K562 (cell line): ENCODE measurements around the gene MYO3A. TPM values are rescaled to one million over a fixed set of nuclear protein-coding genes. Genes with fewer than 3 reads are reported as not detected.

Source experiments
- ATAC-seq: fragments of 200-7000 bp; cut with Tn5 transposase; 3 replicates; pipeline ENCODE4 v1.9.1; 2020; ENCODE audit warnings: moderate library complexity
- BruUV-seq: library from RNA; stranded (reverse); fragments of 400-500 nt; replicated peaks from 2 replicates; lab custom pipeline; 2021; lab: Mats Ljungman, UMichigan
- CTCF ChIA-PET: fragments of 300-600 bp; formaldehyde crosslinking; extraction: SDS; loops from one replicate; lab custom pipeline; 2021; ENCODE audit warnings: low intra/inter-chr PET ratio; lab: Yijun Ruan, JAX
- POLR2A ChIA-PET: fragments of 300-600, 350-650 bp; sonication (Branson Sonifier 250); formaldehyde crosslinking; extraction: SDS; loops from one replicate; lab custom pipeline; 2021; ENCODE audit warnings: antibody characterized with exemption, inconsistent platforms; lab: Yijun Ruan, JAX
- DNase-seq, 4 experiments: peaks; one replicate each; pipeline versions ENCODE4 v3.0.0 to v3.0.0-alpha.2; 2011 to 2018; ENCODE audit warnings: low spot score in 3 of 4, mixed read lengths in 3 of 4; ENCODE audit errors: extremely low read depth in 1 of 4
- FAIRE-seq: peaks from 2 replicates; lab custom pipeline; 2011; peaks lifted over from hg19 to GRCh38; lab: Jason Lieb, UNC
- H2AFZ ChIP-seq: 2 replicates; pipeline ENCODE4 v1.6.0; 2011; ENCODE audit warnings: low read depth, low read length, control low read depth, inconsistent platforms
- H3K27ac ChIP-seq: fragments of 200-600 bp; 3 replicates; pipeline ENCODE4 v1.8.0; 2011; ENCODE audit warnings: low read depth, mild to moderate bottlenecking, control low read depth, inconsistent platforms, low read length, moderate library complexity, mixed read lengths; ENCODE audit errors: extremely low read depth
- H3K27me3 ChIP-seq, 2 experiments: fragments of 300-600 bp in 1 of 2; 2 replicates in 1 of 2; 3 replicates in 1 of 2; pipeline versions ENCODE4 v1.6.0 to v1.8.0; 2011; ENCODE audit warnings: inconsistent platforms in 2 of 2, low read length in 2 of 2, mild to moderate bottlenecking in 1 of 2, mixed read lengths in 1 of 2, moderate library complexity in 1 of 2; ENCODE audit not compliant: control insufficient read depth in 2 of 2, insufficient read depth in 2 of 2
- H3K36me3 ChIP-seq: fragments of 300-600 bp; 3 replicates; pipeline ENCODE4 v1.8.0; 2011; ENCODE audit warnings: mild to moderate bottlenecking, low read length, inconsistent platforms; ENCODE audit not compliant: control insufficient read depth, insufficient read depth
- H3K4me1 ChIP-seq, 2 experiments: fragments of 200-600 bp in 1 of 2; replicated peaks in 1 of 2; 2 replicates in 1 of 2; 3 replicates in 1 of 2; pipeline versions ENCODE4 v1.5.1 to v1.8.0; 2011; ENCODE audit warnings: inconsistent platforms in 2 of 2, low read length in 2 of 2, mild to moderate bottlenecking in 1 of 2, mixed read lengths in 1 of 2, moderate library complexity in 1 of 2; ENCODE audit not compliant: control insufficient read depth in 2 of 2, insufficient read depth in 2 of 2
- H3K4me2 ChIP-seq: 2 replicates; pipeline ENCODE4 v1.6.1; 2011; ENCODE audit warnings: low read length, control low read depth, inconsistent platforms, mixed read lengths; ENCODE audit not compliant: insufficient read depth
- H3K4me3 ChIP-seq: fragments of 200-600 bp; sonication (generic), shearing (Covaris generic); 2 replicates; pipeline ENCODE4 v1.5.1; 2016; ENCODE audit warnings: control low read depth, inconsistent platforms
- H3K79me2 ChIP-seq: fragments of 200-600 bp; 3 replicates; pipeline ENCODE4 v1.8.0; 2011; ENCODE audit warnings: low read length, inconsistent platforms; ENCODE audit not compliant: control insufficient read depth, insufficient read depth
- H3K9ac ChIP-seq, 2 experiments: 2 replicates each; pipeline versions ENCODE4 v1.6.0 to v1.6.1; 2011; ENCODE audit warnings: low read depth in 2 of 2, low read length in 2 of 2, control low read depth in 1 of 2, inconsistent platforms in 1 of 2, mild to moderate bottlenecking in 1 of 2, mixed read lengths in 1 of 2; ENCODE audit not compliant: insufficient read depth in 1 of 2
- H3K9me1 ChIP-seq: one replicate; pipeline ENCODE4 v1.6.0; 2011; ENCODE audit warnings: inconsistent platforms, mild to moderate bottlenecking, low read length, moderate library complexity; ENCODE audit not compliant: control insufficient read depth, insufficient read depth
- H3K9me3 ChIP-seq: replicated peaks from 2 replicates; pipeline ENCODE4 v1.5.1; 2011; ENCODE audit warnings: low read depth, low read length, inconsistent platforms; ENCODE audit not compliant: control insufficient read depth, insufficient read depth
- H4K20me1 ChIP-seq: replicated peaks from 2 replicates; pipeline ENCODE4 v1.6.1; 2011; ENCODE audit warnings: low read length, inconsistent platforms, mixed read lengths; ENCODE audit not compliant: control insufficient read depth, insufficient read depth
- EP400 ChIP-seq: fragments of 450-650 bp; IDR thresholded peaks from 2 replicates; pipeline ENCODE4 v1.6.1; 2017; ENCODE audit warnings: antibody characterized with exemption, mild to moderate bottlenecking, moderate library complexity
- FIP1L1 ChIP-seq: fragments of 200-400 bp; formaldehyde crosslinking; IDR thresholded peaks from 2 replicates; pipeline ENCODE4 v1.6.1; 2018; ENCODE audit warnings: mild to moderate bottlenecking, low read depth, low read length; ENCODE audit not compliant: poor library complexity, severe bottlenecking
- MYC ChIP-seq, 2 experiments: fragments of 250-450 bp in 1 of 2; sonication (Bioruptor Pico) in 1 of 2; IDR thresholded peaks; 2 replicates each; pipeline versions ENCODE4 v1.5.1 to v1.6.1; 2012 to 2021; ENCODE audit warnings: low read depth in 2 of 2, borderline replicate concordance in 1 of 2, improper control_type of control experiment in 1 of 2, low read length in 1 of 2, mild to moderate bottlenecking in 1 of 2, moderate library complexity in 1 of 2
- PURB ChIP-seq: sonication (generic); formaldehyde crosslinking; IDR thresholded peaks from 2 replicates; pipeline ENCODE4 v1.9.0; 2021; ENCODE audit warnings: low read depth, mild to moderate bottlenecking, missing genetic modification reagents
- SNAPC5 ChIP-seq: fragments of 250-450 bp; sonication (Bioruptor Pico); IDR thresholded peaks from 2 replicates; pipeline ENCODE4 v1.8.0; 2021; ENCODE audit warnings: moderate library complexity, mild to moderate bottlenecking, inconsistent platforms
- SUPT5H ChIP-seq: fragments of 450-650 bp; IDR thresholded peaks from 2 replicates; pipeline ENCODE4 v1.6.1; 2016
- ZBTB11 ChIP-seq, 3 experiments: fragments of 200-800 bp in 1 of 3; fragments of 250-450 bp in 1 of 3; fragments of 450-650 bp in 1 of 3; sonication (Bioruptor Pico) in 1 of 3; sonication (Bioruptor generic) in 1 of 3; formaldehyde crosslinking in 1 of 3; IDR thresholded peaks; 2 replicates each; pipeline versions ENCODE4 v1.6.1 to v1.8.0; 2016 to 2022; ENCODE audit warnings: mild to moderate bottlenecking in 2 of 3, missing genetic modification characterization in 2 of 3, missing compliant biosample characterization in 1 of 3, moderate library complexity in 1 of 3
- ZNF174 ChIP-seq: fragments of 250-450 bp; sonication (Bioruptor Pico); IDR thresholded peaks from 2 replicates; pipeline ENCODE4 v1.4.0; 2020; ENCODE audit warnings: mild to moderate bottlenecking
- ZNF253 ChIP-seq: fragments of 250-450 bp; sonication (Bioruptor Pico); conservative IDR thresholded peaks from 2 replicates; pipeline ENCODE4 v1.6.1; 2021; ENCODE audit warnings: mild to moderate bottlenecking
- ZNF589 ChIP-seq: fragments of 200-800 bp; sonication (Bioruptor generic); IDR thresholded peaks from 2 replicates; pipeline ENCODE4 v1.6.1; 2016; ENCODE audit warnings: low read depth, missing genetic modification characterization, missing compliant biosample characterization
- WGBS: fragments of 100-300 bp; shearing (Covaris generic); methylation state at CpG from one replicate; pipeline ENCODE4 v1.1.6; 2016; ENCODE audit warnings: low coverage, mixed read lengths; ENCODE audit not compliant: insufficient coverage; ENCODE audit errors: missing lambda C conversion rate; 5-methylcytosine and 5-hydroxymethylcytosine counted together
- in situ Hi-C: fragments of 300-500 bp; cut with MboI; formaldehyde crosslinking; loops from 4 replicates; pipeline ENCODE4 v1.15.0; 2018; ENCODE audit warnings: inconsistent platforms, mixed read lengths
- intact Hi-C: fragments of 100-400 bp; cut with micrococcal nuclease; formaldehyde crosslinking; loops from 2 replicates; pipeline ENCODE4 v1.14.2; 2022
- polyA plus RNA-seq, 8 experiments: library from polyadenylated mRNA; depleted of rRNA in 4 of 8; stranded (reverse) in 5 of 8; unstranded in 3 of 8; fragments of >200 nt; fragmentation: Nextera tagmentation in 2 of 8; fragmentation: Illumina TruSeq in 1 of 8; extraction: Ambion mirVana in 2 of 8; extraction: Trizol in 1 of 8; gene quantifications; 2 replicates each; pipeline versions ENCODE4 v1.2.1 to v1.2.3, GENCODE V29; 2011 to 2014; ENCODE audit warnings: inconsistent platforms in 1 of 8, missing spikeins in 1 of 8
- total RNA-seq, 7 experiments: library from RNA; depleted of rRNA in 6 of 7; stranded (reverse); fragments of >200 nt in 6 of 7; fragmentation: Illumina TruSeq in 2 of 7; extraction: Trizol in 2 of 7; gene quantifications; 2 replicates each; pipeline versions ENCODE4 v1.2.1 to v1.2.3, GENCODE V29; 2011 to 2021; ENCODE audit warnings: low replicate concordance in 1 of 7
- TF ChIP-seq, protein P1 (sequence below), 2 experiments: fragments of 450-650 bp; IDR thresholded peaks; 2 replicates each; pipeline ENCODE4 v1.6.1; 2016

Gene MYO3A
- total and polyA plus RNA-seq, 9 of the 15 experiments (the other 6 are each of a cell fraction or from before 2014, with no cell fraction given): not detected

- Histone ChIP-seq H3K27me3 (no peaks in the 10 kb centered on the region), H3K27ac (no peak overlapping the region), H3K9me1 (no peaks in the 10 kb centered on the region), H3K4me2 (no peak overlapping the region), H3K4me1 (no peaks in the 10 kb centered on the region), H3K9me3 (no peaks in the 10 kb centered on the region), H3K79me2 (no peaks in the 10 kb centered on the region), H3K36me3 (no peaks in the 10 kb centered on the region), H2AFZ (no peak overlapping the region), H3K9ac (no peak overlapping the region), H4K20me1 (no peaks in the 10 kb centered on the region), H3K4me3 (no peak overlapping the region)
- 0% methylated on average over 2 of the region's 2 CpGs for WGBS
- BruUV-seq: no TSS peak
- FAIRE-seq: no peak
- DNase-seq: no peak
- TF ChIP-seq ZNF589 (CRISPR knock-in tag) (no peak), PURB (no peak), EP400 (no peak)
- ATAC-seq: no peak
- ChIA-PET POLR2A (interaction anchor here (1.2 kb wide), 1 partner anchor 19 kb away, joined by 4 read pairs; no protein-coding TSS in a partner anchor), CTCF (no interaction called here)
- in situ Hi-C loops (no loop called here), intact Hi-C loops (no loop called here)
Measured at GRCh38 chr10:26173837-26174236, 239.8 kb downstream of the MYO3A start.

- Histone ChIP-seq H4K20me1 (no peaks in the 10 kb centered on the region), H3K9me1 (no peaks in the 10 kb centered on the region), H3K9ac (no peak overlapping the region), H3K27ac (no peak overlapping the region), H3K4me2 (no peak overlapping the region), H3K4me3 (no peak overlapping the region), H3K9me3 (no peaks in the 10 kb centered on the region), H3K36me3 (no peaks in the 10 kb centered on the region), H2AFZ (no peak overlapping the region), H3K4me1 (no peaks in the 10 kb centered on the region), H3K79me2 (no peaks in the 10 kb centered on the region), H3K27me3 (no peaks in the 10 kb centered on the region)
- intact Hi-C loops: no loop called here
- ChIA-PET POLR2A (no interaction called here), CTCF (no interaction called here)
- BruUV-seq: no TSS peak
- 0% methylated on average over 4 of the region's 4 CpGs for WGBS
- FAIRE-seq (no peak), ATAC-seq (no peak), DNase-seq (no peak)
- in situ Hi-C loops: no loop called here
- TF ChIP-seq ZNF174 (CRISPR knock-in tag): no peak
- no peak for TF ChIP-seq ZNF253 (CRISPR knock-in tag)
- no peak for TF ChIP-seq FIP1L1
- TF ChIP-seq SNAPC5 (CRISPR knock-in tag): no peak
- TF ChIP-seq SUPT5H: no peak
- TF ChIP-seq ZBTB11 (CRISPR knock-in tag; IDR thresholded peaks at IDR 0.05): no peak
- no peak for TF ChIP-seq MYC (IDR thresholded peaks at IDR 0.05; ENCODE audit: low read depth, low read length)
- TF ChIP-seq MYC (CRISPR knock-in tag; IDR thresholded peaks at IDR 0.05; ENCODE audit: borderline replicate concordance, low read depth): no peak
- TF ChIP-seq, protein P1, sequence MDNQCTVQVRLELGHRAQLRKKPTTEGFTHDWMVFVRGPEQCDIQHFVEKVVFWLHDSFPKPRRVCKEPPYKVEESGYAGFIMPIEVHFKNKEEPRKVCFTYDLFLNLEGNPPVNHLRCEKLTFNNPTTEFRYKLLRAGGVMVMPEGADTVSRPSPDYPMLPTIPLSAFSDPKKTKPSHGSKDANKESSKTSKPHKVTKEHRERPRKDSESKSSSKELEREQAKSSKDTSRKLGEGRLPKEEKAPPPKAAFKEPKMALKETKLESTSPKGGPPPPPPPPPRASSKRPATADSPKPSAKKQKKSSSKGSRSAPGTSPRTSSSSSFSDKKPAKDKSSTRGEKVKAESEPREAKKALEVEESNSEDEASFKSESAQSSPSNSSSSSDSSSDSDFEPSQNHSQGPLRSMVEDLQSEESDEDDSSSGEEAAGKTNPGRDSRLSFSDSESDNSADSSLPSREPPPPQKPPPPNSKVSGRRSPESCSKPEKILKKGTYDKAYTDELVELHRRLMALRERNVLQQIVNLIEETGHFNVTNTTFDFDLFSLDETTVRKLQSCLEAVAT (IDR thresholded peaks at IDR 0.05): no peak
Measured at GRCh38 chr10:26177341-26177740, 243.3 kb downstream of the MYO3A start.
